Ishikawa (cell line): Measurements from ENCODE around the gene CAMTA1.

ENCODE experiments used
- CEBPB ChIP-seq: IDR thresholded peaks from 2 replicates; pipeline ENCODE4 v1.6.1; 2012
- CREB1 ChIP-seq: IDR thresholded peaks from 2 replicates; pipeline ENCODE4 v1.6.1; 2012; ENCODE audit warnings: low read depth
- EP300 ChIP-seq: IDR thresholded peaks from 2 replicates; pipeline ENCODE4 v1.6.1; 2012; ENCODE audit warnings: borderline replicate concordance
- FOXM1 ChIP-seq: IDR thresholded peaks from 2 replicates; pipeline ENCODE4 v1.6.1; 2012; ENCODE audit warnings: low read depth, borderline replicate concordance
- MAX ChIP-seq: IDR thresholded peaks from 2 replicates; pipeline ENCODE4 v1.6.1; 2012
- RAD21 ChIP-seq: IDR thresholded peaks from 2 replicates; pipeline ENCODE4 v1.6.1; 2012; ENCODE audit warnings: low read depth
- TAF1 ChIP-seq: IDR thresholded peaks from 2 replicates; pipeline ENCODE4 v1.6.1; 2012; ENCODE audit warnings: low read depth, mild to moderate bottlenecking
- TCF12 ChIP-seq: IDR thresholded peaks from 2 replicates; pipeline ENCODE4 v1.6.1; 2012; ENCODE audit warnings: low read depth
- YY1 ChIP-seq: IDR thresholded peaks from 2 replicates; pipeline ENCODE4 v1.6.1; 2012; ENCODE audit warnings: low read depth

- no peak for TF ChIP-seq CEBPB
- no peak for TF ChIP-seq EP300
- TF ChIP-seq TAF1: no peak
- no peak for TF ChIP-seq FOXM1
- no peak for TF ChIP-seq CREB1
- TF ChIP-seq TCF12: no peak
- no peak for TF ChIP-seq MAX
- TF ChIP-seq RAD21: no peak
- no peak for TF ChIP-seq YY1
These were observed 120.1 kb downstream of the CAMTA1 start for GRCh38 chr1:6905331-6905730.
